HG02840 (cell line): ENCODE results near the gene C1orf21.

Experiments
- ATAC-seq: cut with Tn5 transposase; IDR thresholded peaks from one replicate; pipeline ENCODE4 v1.9.1; 2021; ENCODE audit warnings: mild to moderate bottlenecking, moderate library complexity, moderate number of reproducible peaks; ENCODE audit not compliant: unreplicated experiment, low FRiP score

The C1orf21 gene

DNA sequence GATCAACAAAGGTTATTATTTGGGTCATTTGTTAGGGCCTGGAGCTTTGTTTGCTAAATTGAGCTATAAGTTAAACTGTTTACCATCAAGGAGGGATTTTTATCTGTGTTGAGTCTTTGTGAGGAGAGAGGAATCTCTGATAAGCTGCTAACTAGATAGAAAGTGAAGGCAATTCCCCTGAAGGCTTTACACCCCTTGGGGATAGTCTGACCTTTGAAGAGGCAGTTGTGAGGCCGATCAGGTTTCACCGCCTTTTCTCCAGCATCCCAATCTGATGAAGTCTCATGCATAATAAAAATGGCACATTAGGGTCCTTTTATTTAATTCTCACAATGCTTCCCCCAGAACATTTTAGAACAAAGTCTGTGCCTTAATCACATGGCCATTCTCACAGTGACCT lies 21.8 kb downstream of the C1orf21 start:
- no peak for ATAC-seq

DNA sequence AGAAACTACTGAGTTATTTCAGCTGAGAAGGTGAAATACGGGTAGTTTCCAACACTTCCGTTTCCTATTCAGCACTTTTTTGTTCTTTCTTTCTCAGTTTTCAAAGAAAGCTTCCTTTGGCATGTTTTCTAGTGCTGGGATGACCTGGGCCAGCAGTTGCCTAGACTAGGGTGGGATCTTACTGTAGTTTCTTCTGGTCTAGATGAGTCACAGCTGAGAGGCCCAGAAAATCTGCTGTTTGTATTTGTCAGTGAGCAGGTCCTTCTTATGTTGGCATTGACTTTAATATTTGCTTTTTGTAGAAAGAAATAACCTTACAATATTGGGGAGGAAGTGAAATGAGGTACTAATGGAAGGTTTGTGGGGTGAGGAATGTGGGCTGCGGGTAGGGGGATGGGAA lies 22.2 kb downstream of the C1orf21 start:
- ATAC-seq: no peak

DNA sequence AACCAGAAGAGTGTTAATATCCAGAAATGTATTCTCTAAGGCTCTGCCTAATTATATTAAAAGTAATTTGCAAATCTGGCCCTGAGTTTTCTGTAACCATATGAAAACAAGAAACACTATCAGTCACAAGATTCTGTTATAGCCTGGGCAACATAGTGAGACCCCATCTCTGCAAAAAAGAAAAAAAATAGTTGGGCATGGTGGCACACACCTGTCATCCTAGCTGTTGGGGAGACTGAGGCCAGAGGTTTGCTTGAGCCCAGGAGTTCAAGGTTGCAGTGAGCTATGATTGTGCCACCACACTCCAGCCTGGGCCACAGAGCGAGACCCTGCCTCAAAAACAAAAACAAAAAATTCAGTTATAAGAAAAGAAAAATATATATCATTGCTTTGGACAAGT lies 25.6 kb downstream of the C1orf21 start:
- no peak for ATAC-seq

DNA sequence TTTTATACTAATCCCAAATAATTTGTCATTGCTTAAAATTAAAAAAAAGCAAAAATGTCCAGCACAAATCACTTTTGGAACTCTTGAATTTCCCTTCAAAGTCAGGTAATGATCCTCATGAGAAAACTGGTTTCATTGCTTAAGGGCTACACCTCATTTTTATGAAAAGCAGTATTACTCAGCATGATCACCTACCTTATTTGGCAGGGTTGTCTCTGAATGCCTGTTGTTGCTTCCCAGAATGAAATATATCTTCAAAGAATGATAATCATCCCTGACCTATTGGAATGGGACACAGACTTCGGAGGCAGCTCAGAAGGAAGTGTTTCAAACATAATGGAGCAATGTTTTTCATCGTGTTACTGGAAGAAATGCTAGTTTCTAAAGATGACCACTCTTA lies 29.7 kb downstream of the C1orf21 start:
- ATAC-seq: no peak

DNA sequence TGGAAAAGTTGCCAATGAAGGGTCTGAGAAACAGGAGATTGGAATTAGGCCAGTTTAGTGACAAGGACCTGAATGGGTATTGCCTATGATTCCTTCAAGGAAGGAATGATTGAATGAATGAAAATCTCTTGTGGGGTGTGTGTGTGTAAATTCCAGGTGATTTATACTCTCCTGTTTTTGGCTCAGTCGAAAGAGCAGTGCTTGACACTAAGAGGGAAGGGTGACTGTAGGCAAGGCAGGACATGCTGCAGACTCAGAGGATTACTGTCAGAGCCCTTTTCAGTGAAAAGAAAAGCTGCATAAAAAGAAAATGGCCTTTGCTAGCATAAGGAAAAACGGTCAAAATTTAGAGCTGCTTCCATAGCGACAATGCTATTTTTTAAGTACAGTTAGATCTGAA lies 30.1 kb downstream of the C1orf21 start:
- ATAC-seq: no peak

DNA sequence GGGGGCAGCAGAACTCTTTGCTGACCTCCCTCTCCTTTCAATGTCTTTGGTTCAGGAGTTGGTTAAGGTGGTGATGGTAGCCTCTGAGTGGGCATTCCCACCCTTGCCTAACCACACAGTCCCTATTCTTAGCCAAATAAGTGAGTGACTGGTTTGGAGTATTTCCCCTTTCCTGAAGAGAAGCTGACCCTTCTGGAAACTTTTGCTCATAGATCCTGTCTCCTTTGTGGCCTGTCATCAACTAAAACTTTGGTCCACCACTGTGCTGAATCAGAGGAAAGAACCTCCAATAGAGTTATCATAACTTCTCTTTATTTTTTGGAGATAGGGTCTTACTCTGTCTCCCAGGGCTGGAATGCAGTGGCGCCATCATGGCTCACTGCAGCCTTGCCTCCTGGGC lies 31.1 kb downstream of the C1orf21 start:
- ATAC-seq: no peak

DNA sequence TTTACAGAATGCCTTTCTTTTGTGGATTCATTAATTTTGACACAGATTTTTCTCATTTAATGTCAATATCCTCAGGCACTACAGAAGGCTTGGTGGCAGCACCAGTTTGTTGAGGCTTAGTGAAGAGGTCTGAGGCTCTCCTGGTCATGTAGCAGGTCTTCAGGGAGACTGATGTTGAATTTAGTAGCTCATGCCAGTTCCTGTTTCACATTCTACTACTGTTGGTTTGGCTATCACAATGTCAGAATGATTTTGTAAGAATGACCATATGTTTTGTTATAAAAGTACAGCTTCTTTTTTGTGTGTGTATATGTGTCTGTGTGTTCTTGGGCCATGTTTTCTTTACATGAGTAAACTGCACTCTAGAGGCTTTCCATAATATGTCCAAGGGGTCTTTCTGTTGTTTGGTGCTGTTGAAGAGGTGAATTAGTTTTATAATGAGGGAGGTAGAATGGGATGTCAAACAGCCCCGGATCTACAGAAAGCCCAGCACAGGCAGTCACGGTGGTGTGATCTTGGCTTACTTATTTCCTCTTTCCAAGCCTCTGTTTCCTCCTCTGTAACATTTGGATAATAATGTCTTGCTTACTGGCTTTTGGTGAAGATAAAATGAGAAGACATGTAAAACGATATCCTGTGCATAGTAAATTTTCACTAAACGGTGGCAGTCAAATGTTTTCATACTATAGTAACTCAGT lies 32.0 kb downstream of the C1orf21 start:
- no peak for ATAC-seq

DNA sequence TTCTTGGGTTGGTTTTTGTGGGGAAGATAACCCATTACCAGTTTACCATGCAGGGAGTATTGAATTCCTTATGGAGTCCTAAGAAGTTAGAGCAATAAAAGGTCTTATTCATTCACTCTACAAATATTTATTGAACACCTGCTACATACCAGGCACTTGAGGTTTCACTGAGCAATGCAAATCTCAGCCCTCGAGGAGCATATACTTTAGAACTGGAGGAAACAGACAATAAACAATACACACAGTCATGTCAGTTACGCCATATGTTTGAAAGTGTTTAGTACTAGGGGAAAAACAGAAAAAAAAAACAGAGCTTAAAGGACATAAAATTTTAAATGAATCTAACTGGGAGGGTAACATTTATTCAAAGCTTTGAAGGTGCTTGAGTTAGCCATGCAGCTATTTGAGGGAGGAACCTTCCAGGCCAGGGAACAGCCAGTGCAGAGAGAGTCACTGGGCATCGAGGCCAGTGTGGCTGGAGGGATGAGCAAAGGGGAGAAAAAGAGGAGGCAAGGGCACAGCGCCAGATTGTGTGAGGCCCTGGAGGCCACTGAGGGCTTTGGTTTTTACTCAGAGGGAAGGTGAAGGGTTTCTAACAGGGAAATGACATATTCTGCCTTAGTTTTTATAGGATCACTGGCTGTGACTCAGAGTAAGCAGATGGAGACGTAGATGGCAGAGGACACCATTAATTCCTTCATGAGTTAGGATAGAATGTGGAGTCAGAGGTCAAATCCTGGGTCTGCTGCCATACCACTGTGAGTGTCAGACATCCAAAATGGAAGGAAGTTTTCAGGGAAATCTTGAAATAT lies 32.7 kb downstream of the C1orf21 start:
- no peak for ATAC-seq

DNA sequence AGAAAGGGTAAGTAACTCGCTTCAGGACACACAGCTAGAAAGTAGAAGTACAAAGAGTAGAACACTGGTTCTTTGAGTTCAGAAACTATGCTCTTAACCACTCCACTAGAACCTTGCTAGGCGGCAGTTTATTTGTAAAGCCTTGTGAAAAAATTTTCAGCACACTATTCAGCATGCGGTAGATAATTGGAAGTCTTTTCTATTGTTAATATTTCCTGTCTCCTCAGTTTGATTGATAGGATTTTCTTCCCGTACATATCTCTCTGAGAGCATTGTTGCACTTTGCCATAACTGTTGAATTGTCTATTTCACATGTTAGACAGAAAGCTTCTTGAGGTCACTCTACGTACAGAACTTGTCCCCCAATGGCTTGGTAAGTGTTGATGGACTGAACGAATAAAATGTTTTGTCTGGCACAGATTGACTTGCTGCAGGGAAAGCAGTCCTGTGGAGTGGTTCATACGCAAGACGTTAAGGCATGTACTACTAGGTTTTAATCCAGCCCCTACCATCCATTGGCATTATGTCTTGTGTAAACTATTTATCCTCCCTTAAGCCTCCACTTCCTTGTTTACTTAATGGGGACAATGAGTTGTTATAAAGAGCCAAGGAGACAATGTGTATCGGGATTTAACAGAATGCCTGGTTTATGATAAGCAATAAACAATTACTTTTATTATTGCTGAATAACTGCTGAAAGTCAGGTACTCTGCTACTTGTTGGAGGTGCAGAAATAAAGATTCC lies 35.8 kb downstream of the C1orf21 start:
- ATAC-seq: no peak

DNA sequence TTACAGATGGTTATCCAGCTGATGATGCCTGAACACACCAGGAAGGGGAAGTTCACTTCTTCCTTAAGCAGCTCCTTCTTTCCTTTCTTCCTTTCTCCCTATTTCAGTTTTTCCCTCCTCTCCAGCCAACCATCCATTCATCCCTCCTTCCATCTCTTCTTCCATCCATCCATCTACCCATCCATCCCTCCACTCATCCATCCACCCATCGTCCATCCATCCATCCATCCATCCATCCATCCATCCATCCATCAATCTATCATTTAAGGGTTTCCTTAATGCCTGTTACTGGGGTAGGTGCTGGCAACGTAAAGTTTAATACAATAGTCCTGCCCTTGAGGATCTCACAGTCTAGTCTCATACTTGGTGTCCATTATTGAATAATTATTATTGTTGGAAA lies 36.8 kb downstream of the C1orf21 start:
- no peak for ATAC-seq

DNA sequence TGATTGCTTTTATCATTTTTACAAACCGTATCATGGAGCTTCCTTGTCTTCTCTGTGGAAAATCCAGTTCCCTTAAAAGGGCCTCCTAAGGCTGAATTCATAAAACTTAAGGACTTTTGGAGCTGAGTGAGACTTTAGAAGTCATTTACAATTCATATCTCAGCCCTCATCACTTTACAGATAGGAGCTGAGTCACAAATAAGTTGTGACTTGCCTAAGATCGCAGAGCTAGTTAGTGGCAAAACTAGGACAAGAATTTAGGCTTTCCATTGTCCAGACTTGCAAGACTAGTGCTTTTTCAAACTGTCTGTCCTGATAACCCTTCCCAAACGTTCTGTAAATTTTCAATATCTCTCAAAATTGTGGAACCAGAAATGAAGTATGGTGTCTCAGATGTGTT lies 37.3 kb downstream of the C1orf21 start:
- ATAC-seq: no peak

DNA sequence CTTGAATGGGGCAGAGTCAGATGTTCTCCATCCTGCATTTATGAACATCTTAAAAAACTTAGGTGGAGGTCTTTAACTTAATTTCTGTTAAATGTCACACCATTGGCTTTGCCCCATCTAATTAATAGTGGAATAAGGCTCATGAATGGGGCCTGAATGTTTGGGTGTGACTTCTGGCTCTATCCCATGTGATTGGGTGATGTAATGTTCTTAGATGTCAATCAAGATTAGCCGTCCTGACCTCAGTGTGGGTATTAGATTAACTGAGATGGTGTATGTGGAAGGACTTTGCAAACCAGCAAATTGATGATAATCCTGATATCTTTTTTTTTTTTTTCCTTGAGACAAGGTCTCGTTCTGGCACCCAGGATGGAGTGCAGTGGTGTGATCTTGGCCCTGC lies 38.1 kb downstream of the C1orf21 start:
- ATAC-seq: no peak

DNA sequence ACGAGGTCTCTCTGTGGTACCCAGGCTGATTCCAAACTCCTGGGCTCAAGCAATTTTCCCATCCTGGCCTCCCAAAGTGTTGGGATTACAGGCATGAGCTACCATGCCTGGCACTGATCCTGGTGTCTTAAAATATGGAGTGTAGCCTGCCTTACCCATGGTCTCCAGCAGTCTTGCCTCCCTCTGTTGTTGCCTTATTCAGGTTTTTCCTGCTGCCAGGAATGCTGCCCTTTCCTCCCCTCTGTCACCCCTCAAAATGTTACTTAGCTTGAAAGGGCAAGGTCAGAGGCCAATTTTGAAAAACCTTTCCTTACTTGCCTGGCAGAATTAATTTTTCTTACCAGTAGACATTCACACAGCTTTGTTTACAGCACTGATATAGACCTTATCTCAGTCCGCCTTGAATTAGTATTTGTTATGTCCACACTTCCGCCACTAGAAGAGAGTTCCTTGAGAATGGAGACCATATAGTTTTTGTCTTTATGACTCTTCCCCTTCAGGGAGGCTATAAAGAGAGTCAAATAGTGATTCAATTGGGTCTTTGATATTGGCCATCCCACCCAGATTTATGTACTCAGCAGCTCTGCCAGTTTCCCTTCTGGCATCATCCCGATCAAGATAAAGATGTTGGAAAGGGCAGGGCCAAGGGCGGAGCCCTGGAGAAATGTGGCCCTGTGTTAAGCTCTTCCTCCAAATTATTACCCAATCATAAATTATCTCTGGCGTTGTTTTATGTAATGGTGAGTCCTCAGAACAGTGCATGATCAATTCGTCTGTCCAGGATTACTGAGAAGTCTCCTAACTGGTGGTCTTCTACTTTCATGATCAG lies 38.8 kb downstream of the C1orf21 start:
- ATAC-seq: no peak

DNA sequence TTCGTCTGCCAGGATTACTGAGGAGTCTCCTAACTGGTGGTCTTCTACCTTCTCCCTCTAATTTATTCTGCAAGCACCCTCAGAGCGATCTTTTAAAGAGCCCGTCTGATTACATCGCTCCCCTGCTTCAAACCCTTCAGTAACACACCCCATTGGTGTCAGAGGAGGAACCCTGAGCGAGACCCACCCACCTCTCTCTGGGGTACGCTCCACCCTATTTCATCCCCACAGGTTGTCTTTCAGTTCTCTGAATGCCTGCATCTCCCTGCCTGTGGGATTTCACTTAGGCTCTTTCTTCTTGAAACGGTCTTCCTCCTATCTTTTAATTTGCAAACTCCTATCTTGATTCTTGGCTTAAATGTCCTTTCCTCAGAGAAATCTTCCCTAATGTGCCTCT lies 39.4 kb downstream of the C1orf21 start:
- ATAC-seq: no peak

DNA sequence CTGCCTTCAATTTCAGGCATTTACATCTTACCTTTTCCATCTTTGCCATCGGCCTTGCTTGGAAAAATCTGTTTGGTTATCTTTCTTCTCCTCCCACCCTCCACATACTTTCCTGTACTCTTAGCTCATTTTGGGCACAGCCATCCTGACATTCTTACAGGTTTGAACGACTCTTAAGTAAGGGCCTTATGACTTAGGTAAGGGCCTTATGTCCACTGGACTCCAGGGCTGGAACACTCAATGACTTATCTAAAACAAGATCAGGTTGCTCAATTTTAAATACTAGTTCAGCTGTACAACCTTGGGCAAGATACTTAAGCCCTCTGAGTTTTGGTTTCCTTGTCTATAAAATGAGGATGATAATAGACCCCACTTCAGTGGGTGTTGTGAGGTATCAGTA lies 40.9 kb downstream of the C1orf21 start:
- no peak for ATAC-seq

DNA sequence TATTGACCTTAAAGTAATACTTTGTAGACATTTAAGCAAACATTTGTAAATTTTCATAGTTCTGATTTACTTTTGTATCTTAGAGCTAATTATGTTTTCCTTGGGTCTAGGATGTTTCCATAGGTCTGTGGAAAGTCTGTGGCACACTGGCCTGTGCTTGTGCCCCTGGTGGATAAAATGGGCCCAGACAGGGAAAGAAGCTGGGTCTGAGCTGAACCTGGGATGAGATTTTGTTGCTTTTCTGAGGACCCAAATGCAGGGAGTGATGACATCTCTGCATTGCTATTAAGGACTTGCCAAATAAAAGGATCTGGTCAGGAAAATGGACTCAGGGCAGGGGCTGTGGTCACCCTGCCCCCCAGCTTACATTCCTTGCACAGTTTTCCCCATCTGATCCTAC lies 41.8 kb downstream of the C1orf21 start:
- ATAC-seq: no peak

DNA sequence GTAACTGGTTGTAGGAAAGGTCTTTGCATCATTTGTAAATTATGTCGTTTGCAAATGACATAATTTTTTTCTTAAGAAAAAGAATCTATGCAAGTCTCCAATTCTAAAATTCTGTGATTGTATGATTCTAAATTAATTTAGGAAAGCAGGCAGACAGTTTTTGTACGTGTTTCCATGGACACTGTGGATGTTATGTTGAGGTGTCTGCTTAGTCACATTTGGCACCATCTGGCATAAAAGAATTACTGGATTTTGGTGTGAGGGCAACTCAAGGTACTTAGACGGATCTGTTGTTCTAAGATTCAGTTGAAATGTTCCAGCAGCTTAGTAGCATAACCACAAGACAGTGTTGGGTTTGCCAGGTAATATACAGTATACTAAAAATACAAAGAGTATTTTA lies 42.5 kb downstream of the C1orf21 start:
- ATAC-seq: no peak

DNA sequence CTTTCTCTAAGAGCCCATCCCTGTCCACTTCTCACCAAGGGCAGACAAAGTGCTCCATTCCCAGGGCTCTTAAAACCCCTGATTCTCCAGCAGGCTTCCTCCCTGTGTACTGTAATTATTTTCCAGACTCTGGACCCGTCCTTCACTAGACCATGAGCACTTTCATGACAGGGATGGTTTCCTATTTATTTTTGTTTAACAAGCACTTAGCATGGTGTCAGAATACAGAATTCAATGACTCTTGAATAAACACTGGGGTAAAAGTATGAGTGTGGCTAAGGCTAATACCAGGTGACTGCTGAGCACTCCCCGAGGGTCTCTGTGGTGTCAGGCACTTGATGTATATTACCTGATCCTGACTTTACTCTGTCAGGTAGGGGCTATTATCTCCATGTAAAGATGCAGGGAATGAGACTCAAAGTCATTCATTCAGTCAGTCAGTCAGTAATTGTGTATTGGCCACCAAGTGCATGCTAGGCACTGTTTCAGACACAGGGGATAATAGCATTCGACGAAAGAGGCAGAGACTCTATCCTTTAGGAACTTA lies 47.2 kb downstream of the C1orf21 start:
- no peak for ATAC-seq

DNA sequence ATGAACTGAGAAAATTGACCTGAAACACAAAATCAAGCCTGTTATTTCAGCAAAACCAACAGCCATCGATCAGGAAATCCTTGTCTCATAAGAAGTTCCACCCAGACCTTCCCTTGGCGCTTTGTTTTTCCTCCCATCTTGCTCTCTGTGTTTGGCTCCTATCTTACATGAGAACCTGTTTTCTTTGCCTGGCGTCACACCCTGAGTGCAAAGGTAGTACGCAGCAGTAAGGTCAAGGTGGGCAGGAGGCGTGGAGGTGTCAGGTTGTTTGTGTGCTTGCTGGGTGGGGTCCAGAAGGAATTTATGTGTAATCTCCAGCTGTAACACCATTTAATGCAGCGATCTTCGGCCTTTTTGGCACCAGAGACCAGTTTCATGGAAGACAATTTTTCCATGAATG lies 50.5 kb downstream of the C1orf21 start:
- no peak for ATAC-seq

DNA sequence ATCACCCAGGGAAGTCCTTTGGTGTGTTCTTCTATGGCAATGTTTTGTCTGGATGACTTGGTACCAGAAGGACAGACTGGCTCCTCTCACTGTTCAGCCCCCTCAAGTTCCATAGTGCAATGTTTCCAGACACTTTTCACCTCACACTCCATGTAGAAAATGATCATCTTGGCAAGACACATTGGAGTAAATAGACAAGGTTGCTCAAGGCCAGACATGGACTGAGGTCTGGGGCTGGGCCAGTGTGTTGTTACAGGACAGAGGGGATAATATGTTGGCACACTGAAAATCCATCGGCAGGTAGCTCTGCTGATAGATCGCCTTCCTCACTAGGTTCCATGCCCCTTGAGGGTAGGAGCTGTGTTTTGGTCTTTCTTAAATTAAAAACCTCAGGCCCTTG lies 51.5 kb downstream of the C1orf21 start:
- ATAC-seq: no peak
